GM19468 (cell line): ENCODE results near the gene PHIP.

ENCODE experiments used
- ATAC-seq: cut with Tn5 transposase; IDR thresholded peaks from one replicate; pipeline ENCODE4 v1.9.1; 2021; ENCODE audit warnings: mild to moderate bottlenecking, moderate library complexity, moderate number of reproducible peaks; ENCODE audit not compliant: unreplicated experiment; ENCODE audit errors: extremely low read depth

The PHIP gene

GRCh38 chr6:79071547-79071946 is 6.5 kb downstream of the PHIP start:
- ATAC-seq: no peak

DNA sequence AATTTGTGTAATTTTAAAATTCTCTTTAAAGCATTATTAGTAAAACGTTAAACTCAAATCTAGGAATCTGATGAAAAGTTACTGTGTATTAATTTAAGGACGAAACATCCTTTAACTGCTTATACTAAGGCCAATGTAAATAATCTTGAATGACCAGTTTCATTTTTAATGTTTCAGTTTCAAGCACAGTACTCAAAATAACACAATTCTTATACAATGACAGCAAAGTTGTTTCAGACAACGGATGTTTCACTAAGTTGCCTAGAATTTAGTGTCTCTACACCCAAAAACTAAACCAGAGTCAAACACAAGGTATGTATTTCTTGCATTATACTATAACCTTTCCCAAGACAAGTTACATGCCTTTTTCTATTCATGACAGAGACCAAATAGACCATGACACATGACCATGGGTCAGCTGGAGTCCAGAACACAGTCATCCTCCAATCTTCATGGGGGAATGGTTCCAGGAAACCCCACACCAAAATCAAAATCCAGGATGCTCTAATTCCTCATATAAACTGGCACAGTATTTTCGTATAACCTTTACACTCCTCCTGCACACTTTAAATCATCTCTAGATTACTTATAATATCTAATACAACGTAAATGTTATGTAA is 7.7 kb downstream of the PHIP start:
- peak; percentile 71 for ATAC-seq

GRCh38 chr6:79066828-79067227 is 11.2 kb downstream of the PHIP start:
- ATAC-seq: no peak

DNA sequence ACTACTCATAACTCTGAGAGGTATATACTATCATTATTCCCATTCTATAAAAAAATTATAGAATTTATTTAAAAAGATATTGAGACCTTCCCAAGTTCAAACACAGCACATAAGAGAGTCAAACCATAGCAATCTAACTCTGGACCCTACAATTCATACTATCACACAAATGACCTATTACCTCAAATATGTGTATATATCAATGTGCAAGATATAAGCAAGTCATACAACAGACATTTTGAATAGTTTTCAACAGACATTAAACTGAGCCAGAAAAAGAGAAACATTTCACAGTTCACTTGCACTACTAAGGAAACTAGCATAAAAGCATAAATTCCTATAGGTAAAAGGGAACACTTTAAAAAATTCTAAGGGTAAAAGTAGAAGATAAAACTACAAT is 11.7 kb downstream of the PHIP start:
- no peak for ATAC-seq

- no peak for ATAC-seq
Measured at GRCh38 chr6:79065232-79065631, 12.8 kb downstream of the PHIP start.

DNA sequence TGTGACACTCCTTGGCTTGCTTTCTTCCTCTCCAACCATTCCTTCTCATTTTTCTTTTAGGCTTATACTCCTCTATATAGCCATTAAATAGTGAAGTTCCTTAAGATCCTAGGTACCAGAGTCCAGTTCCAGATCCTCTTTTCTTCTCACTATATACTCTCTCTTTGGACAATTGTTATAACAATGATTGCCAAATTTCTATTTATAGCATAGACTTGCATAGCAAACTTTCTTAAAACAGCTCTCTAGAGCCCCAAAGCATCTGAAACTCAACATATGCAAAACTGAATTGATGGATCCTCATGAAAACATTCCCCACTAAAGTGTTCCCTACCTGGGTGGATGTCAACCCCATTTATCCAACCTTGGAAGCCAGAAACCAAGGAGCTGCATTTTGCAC is 13.4 kb downstream of the PHIP start:
- no peak for ATAC-seq

DNA sequence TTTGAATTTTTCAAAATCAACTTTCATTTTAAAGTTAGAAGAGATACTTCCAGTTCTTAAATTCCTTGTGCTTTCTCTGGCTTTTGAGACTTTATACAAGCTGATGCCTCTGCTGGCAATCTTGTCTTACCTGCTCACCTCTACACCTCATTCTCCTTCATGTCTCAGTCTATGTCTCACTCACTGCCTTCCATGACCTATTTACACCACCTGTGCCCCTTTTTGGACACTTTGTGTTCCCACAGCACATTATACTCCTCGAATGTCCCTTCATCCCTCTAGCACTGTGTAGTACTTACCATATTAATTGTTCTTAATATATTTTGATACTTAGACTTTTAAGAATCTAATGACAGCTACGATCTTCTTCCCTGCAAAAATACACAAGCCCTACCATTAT is 15.3 kb downstream of the PHIP start:
- no peak for ATAC-seq

DNA sequence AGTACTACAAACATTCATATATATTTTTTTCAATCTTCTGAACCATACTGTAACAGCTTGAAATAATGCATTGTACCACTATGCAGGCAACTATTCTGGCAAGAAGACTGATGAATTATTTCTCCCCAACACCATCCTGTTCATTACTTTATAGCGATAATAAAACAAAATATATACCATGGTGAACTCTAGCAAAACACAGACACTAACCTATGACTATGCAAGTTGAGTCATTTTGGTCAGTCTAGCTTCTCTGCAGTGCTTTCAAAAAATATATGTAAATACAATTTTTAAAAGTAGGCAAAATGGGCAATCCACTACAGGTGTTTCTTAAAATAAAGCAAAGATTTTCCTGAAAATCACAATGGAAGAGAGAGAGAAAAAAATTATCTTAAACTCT is 20.3 kb downstream of the PHIP start:
- no peak for ATAC-seq

- ATAC-seq: no peak
Measured at GRCh38 chr6:79056226-79056625, 21.8 kb downstream of the PHIP start.

- ATAC-seq: no peak
Measured at GRCh38 chr6:79048611-79049010, 29.4 kb downstream of the PHIP start.

DNA sequence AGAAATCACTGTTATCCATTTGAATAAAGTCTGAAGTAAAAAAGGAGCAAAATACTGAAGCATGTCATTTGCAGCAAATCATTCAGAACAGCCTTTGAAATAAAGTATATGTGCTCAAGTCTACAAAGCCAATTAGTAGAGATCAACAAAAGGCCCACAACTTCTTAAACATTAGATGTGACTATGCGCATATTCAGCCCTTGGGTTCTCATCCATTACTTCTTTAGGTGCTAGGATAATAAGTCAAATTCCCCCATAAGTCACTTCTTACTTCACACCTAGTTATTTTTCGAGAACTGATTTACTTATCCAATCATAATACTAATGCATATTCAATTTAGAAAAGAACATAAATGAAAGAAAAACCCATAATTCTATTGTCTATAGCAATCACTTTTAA is 31.0 kb downstream of the PHIP start:
- ATAC-seq: no peak

GRCh38 chr6:79045966-79046365 is 32.1 kb downstream of the PHIP start:
- ATAC-seq: no peak

- ATAC-seq: no peak
Measured at GRCh38 chr6:79042799-79043126, 35.3 kb downstream of the PHIP start.

GRCh38 chr6:79042088-79042798 is 35.8 kb downstream of the PHIP start:
- peak; percentile 76 for ATAC-seq

DNA sequence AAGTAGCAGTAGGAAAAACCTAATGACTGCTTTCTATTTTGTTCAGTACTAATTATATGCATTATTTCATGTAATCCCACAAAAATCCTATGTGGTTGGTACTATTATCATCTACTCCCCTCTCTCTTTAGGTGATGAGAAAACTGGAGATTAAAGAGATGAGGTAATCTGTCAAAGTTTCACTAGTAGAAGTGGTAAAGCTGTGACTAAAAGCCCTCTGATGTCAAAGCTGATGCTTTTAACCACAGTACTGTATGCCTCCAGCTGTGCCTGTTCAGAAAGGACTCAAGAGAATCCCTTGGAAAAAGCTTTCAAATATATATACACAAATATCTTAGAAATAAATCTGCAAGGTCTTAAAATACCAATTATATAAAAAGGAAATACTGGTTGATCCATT is 38.0 kb downstream of the PHIP start:
- no peak for ATAC-seq

DNA sequence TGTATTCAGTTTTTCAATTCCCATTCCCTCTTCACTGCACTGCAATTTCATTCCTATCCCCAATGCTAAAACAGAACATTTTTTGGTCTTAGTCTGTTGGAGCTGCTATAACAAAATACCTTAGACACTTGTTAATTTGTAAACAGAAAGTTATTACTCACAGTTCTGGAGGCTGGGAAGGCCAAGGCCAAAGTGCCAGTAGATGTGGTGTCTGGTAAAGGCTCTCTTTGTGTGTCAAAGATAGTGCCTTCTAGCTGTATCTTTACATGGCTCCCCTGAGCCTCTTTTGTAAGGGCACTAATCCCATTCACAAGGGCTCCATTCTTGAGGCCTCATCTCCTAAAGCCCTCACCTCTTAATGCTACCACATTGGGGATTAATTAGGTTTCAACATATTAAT is 40.0 kb downstream of the PHIP start:
- no peak for ATAC-seq

GRCh38 chr6:79034865-79035264 is 43.2 kb downstream of the PHIP start:
- no peak for ATAC-seq

GRCh38 chr6:79033279-79033678 is 44.8 kb downstream of the PHIP start:
- no peak for ATAC-seq

DNA sequence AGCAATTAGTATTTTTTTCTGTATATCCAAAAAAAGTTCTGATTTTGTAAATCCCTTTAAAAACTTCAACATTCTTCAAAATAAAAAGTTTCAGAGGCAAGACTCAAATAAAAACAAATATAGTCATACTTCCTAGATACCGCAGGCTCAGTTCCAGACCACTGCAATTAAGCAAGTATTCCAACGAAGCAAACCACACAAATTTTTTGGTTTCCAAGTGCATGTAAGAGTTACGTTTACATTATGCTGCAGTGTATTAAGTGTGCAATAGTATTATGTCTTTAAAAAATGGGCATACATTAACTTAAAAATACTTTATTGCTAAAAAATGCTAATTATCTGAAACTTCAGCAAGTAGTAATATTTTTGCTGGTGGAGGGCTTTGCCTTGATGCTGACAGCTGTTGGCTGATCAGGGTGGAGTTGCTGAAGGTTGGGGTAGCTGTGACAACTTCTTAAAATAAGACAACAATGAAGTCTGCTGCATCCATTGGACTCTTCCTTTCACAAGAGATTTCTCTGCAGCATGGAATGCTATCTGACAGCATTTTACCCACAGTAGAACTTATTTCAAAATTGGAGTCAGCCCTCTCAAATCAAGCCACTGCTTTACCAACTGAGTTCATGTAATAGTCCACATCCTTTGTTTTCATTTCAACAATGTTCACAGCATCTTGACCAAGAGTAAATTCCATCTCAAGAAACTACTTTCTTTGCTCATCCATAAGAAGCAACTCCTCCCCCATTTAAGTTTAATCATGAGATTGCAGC is 46.0 kb downstream of the PHIP start:
- ATAC-seq: no peak

DNA sequence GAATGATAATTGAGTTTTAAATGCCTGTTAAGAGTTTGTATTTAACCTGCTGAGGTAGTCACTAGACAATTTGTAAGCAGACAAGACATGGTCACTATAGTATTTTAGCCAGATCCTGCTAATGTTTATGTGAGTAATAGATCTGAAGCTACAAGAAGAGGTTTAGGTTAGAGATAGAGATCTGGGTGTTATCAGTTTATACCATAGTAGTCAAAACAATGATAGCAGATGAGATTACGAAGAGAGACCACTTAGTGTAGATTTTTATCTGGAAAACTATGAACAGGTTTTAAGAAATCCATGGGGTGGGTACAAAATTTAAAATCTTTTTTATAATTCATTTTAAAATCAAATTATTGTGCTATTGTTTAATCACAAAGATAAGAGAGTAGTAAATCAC is 47.5 kb downstream of the PHIP start:
- no peak for ATAC-seq

GRCh38 chr6:79030023-79030422 is 48.0 kb downstream of the PHIP start:
- ATAC-seq: no peak
